Neutrophil (primary cell): ENCODE measurements around the gene SMIM20.

Experiments
- H3K27ac ChIP-seq: fragments of 200-600 bp; sonication (generic); 2 replicates; pipeline ENCODE4 v1.5.1; 2016; ENCODE audit warnings: mild to moderate bottlenecking, moderate library complexity
- H3K27me3 ChIP-seq: fragments of 200-600 bp; sonication (generic); 2 replicates; pipeline ENCODE4 v1.6.0; 2016; ENCODE audit warnings: mild to moderate bottlenecking
- H3K36me3 ChIP-seq: fragments of 200-600 bp; sonication (generic); 2 replicates; pipeline ENCODE4 v1.5.1; 2017
- H3K4me1 ChIP-seq, 2 experiments: fragments of 200-600 bp in 1 of 2; sonication (generic) in 1 of 2; 1 replicate in 1 of 2; 2 replicates in 1 of 2; pipeline versions ENCODE4 v1.5.1 to v1.6.1; 2013 to 2016; ENCODE audit warnings: low read depth in 1 of 2, low read length in 1 of 2, mild to moderate bottlenecking in 1 of 2, moderate library complexity in 1 of 2; ENCODE audit not compliant: control insufficient read depth in 1 of 2, insufficient read depth in 1 of 2
- H3K4me3 ChIP-seq, 2 experiments: fragments of 200-600 bp in 1 of 2; sonication (generic) in 1 of 2; 1 replicate in 1 of 2; 2 replicates in 1 of 2; pipeline ENCODE4 v1.5.1; 2013 to 2016; ENCODE audit warnings: low read depth in 1 of 2, low read length in 1 of 2, mild to moderate bottlenecking in 1 of 2, moderate library complexity in 1 of 2
- H3K9me3 ChIP-seq: fragments of 200-600 bp; sonication (generic); 2 replicates; pipeline ENCODE4 v1.5.1; 2016
- TF ChIP-seq, protein P1 (sequence below): fragments of 200-600 bp; sonication (generic); IDR thresholded peaks from 2 replicates; pipeline ENCODE4 v1.5.1; 2016; ENCODE audit warnings: antibody characterized with exemption

SMIM20 gene

DNA sequence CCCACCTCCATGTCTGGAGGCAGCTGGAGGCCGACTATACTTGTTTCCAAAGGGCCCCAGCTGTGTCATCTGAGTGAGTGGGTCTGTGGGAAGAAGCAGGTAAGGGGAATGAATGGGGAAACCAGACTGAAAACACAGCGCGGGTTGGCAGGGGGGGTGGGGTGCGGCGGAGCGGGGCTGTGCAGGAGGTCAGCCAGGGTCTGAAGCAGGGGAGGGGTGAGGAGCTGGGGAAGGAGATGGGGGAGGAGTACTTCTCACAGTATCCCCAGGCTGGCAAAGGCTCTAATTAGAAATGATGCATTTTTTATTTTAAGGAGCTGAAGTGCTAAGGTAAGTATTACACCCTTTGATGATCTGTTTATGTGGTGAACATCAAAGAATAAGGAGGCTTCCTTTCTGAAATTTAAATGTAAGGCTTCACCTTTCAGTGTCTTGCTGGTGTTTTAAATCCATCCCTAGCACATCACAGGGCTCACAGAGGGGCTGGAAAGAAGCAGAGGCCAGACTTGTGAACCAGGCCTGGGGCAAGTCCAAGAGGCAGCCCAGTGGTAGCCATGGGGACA is 37.5 kb downstream of the SMIM20 start:
- Histone ChIP-seq H3K9me3 (no peaks in the 10 kb centered on the region), H3K4me1 (no peaks in the 10 kb centered on the region), H3K4me3 (no peak overlapping the region), H3K27me3 (peaks cover 18% of the 10 kb centered on the region), H3K36me3 (no peaks in the 10 kb centered on the region), H3K27ac (no peak overlapping the region)
- TF ChIP-seq, protein P1, sequence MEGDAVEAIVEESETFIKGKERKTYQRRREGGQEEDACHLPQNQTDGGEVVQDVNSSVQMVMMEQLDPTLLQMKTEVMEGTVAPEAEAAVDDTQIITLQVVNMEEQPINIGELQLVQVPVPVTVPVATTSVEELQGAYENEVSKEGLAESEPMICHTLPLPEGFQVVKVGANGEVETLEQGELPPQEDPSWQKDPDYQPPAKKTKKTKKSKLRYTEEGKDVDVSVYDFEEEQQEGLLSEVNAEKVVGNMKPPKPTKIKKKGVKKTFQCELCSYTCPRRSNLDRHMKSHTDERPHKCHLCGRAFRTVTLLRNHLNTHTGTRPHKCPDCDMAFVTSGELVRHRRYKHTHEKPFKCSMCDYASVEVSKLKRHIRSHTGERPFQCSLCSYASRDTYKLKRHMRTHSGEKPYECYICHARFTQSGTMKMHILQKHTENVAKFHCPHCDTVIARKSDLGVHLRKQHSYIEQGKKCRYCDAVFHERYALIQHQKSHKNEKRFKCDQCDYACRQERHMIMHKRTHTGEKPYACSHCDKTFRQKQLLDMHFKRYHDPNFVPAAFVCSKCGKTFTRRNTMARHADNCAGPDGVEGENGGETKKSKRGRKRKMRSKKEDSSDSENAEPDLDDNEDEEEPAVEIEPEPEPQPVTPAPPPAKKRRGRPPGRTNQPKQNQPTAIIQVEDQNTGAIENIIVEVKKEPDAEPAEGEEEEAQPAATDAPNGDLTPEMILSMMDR, result no peak

DNA sequence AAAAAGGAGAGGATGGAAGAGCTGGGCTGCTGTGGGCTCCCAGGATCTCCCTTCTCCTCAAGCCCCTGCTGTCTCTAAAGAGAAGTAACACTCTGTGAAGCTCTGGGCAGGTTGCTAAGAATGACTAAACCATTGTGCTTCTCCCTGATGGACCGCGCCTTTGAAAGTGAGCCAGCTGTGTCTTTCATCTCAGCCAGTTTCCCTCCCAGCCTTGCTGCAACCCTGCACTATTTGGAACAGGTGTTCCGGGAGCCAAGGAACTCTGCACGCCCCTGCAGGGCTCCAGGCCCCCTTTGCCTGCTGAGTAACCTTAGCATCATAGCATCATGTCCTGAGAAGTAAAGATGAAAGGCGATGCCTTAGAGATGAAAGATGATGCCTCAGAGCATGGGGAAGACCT is 39.7 kb downstream of the SMIM20 start:
- H3K27ac ChIP-seq, result no peak overlapping the region
- TF ChIP-seq, protein P1, result no peak
- no peaks in the 10 kb centered on the region for H3K36me3 ChIP-seq
- no peaks in the 10 kb centered on the region for H3K9me3 ChIP-seq
- H3K27me3 ChIP-seq, result peaks cover 18% of the 10 kb centered on the region
- no peaks in the 10 kb centered on the region for H3K4me1 ChIP-seq
- no peak overlapping the region for H3K4me3 ChIP-seq

DNA sequence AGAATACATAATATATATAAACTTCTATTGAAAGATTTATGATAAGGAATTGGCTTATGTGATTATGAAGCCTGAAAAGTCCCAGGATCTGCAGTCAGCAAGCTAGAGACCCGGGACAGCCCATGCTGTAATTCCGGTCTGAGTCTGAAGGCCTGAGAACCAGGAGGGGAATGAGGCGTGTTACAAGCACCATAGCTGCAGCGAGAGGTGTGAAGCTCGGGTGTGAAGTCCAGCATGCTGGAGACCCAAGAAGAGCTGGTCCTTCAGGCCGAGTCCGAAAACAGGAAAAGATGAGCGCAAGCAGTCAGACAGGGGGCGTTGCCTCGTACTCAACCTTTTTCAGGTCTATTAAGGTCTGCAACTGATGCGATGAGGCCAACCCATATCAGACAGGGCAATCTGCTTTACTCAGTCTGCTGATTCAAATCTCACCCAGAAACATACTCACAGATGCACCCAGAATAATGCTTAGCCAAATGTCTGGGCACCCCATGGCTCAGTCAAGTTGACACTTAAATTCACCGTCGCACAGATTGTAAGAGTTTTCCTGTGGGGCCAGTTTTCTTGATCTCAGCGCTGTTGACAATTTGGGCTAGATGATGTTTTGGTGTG is 40.4 kb downstream of the SMIM20 start:
- no peaks in the 10 kb centered on the region for H3K36me3 ChIP-seq
- no peaks in the 10 kb centered on the region for H3K9me3 ChIP-seq
- H3K4me3 ChIP-seq, result no peak overlapping the region
- no peaks in the 10 kb centered on the region for H3K4me1 ChIP-seq
- H3K27me3 ChIP-seq, result peaks cover 18% of the 10 kb centered on the region
- TF ChIP-seq, protein P1, result no peak
- no peak overlapping the region for H3K27ac ChIP-seq

DNA sequence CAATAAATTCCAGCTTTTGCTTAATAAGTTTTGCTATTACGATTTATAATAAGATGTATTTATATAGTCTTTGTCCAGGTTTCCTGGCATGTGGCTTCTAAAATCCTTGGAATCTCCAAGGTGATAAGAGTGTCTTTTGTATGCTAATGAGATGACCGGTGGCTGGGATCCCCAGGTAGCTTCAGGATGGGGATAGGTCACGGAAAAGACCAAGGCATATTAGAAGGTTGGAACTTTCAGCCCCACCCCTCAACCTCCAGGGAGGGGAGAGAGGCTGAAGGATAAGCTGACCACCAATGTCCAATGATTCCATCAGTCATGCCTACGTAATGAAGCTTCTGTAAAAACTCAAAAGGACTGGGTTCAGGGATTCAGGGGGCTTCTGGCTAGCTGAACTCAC is 41.7 kb downstream of the SMIM20 start:
- no peak overlapping the region for H3K27ac ChIP-seq
- TF ChIP-seq, protein P1, result no peak
- H3K4me1 ChIP-seq, result no peaks in the 10 kb centered on the region
- H3K4me3 ChIP-seq, result no peak overlapping the region
- peaks cover 18% of the 10 kb centered on the region for H3K27me3 ChIP-seq
- H3K36me3 ChIP-seq, result no peaks in the 10 kb centered on the region
- no peaks in the 10 kb centered on the region for H3K9me3 ChIP-seq

DNA sequence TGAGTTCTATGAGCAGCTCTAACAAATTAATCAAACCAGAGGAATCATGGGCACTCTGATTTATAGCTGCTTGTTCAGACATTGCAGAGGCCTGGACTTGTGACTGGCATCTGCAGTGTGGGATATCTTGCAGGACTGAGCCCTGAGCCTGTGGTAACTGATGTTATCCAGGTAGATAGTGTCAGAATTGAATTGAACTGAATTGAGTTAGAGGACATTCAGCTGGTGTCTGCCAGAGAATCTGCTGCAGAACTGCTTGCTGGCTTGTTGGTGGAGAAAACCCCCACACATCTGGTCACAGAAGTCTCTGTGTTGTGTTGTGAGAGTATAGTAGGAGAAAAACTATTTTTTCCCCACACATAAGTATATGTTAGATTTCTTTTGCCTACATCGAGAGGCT is 42.2 kb downstream of the SMIM20 start:
- Histone ChIP-seq H3K36me3 (no peaks in the 10 kb centered on the region), H3K4me3 (no peak overlapping the region), H3K9me3 (no peaks in the 10 kb centered on the region), H3K4me1 (no peaks in the 10 kb centered on the region), H3K27me3 (peaks cover 18% of the 10 kb centered on the region), H3K27ac (no peak overlapping the region)
- TF ChIP-seq, protein P1, result no peak
